WTC11 (cell line): ENCODE measurements around the gene OR6J1. TPM values are rescaled to one million over a fixed set of nuclear protein-coding genes. Genes with fewer than 3 reads are reported as not detected.

ENCODE experiments used
- ATAC-seq: fragments of 200-7000 bp; cut with Tn5 transposase; 2 replicates; pipeline ENCODE4 v1.10.0; 2021; ENCODE audit warnings: mild to moderate bottlenecking, moderate library complexity
- CTCF ChIA-PET: fragments of 300-600 bp; sonication (Branson Sonifier 250); formaldehyde crosslinking; loops from one replicate; lab custom pipeline; 2021; ENCODE audit warnings: antibody characterized with exemption; lab: Charles Lee
- POLR2A ChIA-PET: fragments of 350-600 bp; sonication (Branson Sonifier 250); formaldehyde crosslinking; loops from one replicate; lab custom pipeline; 2021; ENCODE audit warnings: antibody characterized with exemption; lab: Charles Lee
- DNase-seq: peaks from one replicate; pipeline ENCODE4 v3.0.0; 2021; ENCODE audit warnings: low spot score
- H3K27ac Mint-ChIP-seq: 2 replicates; pipeline ENCODE4 v1.8.0; 2021; ENCODE audit warnings: mixed read lengths
- H3K27me3 Mint-ChIP-seq: 2 replicates; pipeline ENCODE4 v1.8.0; 2021; ENCODE audit warnings: low read depth, mild to moderate bottlenecking, moderate library complexity, mixed read lengths
- H3K36me3 Mint-ChIP-seq: 2 replicates; pipeline ENCODE4 v1.8.0; 2021; ENCODE audit warnings: mixed read lengths
- H3K4me1 Mint-ChIP-seq: 2 replicates; pipeline ENCODE4 v1.8.0; 2022; ENCODE audit warnings: mixed read lengths
- H3K4me3 Mint-ChIP-seq: 2 replicates; pipeline ENCODE4 v1.8.0; 2021; ENCODE audit warnings: mild to moderate bottlenecking, moderate library complexity, mixed read lengths
- H3K9me3 Mint-ChIP-seq: 2 replicates; pipeline ENCODE4 v1.8.0; 2021; ENCODE audit warnings: mixed read lengths
- EMX1 ChIP-seq: fragments of 250-450 bp; sonication (Bioruptor Pico); IDR thresholded peaks from 2 replicates; pipeline ENCODE4 v1.8.0; 2021; ENCODE audit warnings: mild to moderate bottlenecking
- FOXK1 ChIP-seq: sonication (generic); formaldehyde crosslinking; IDR thresholded peaks from 2 replicates; pipeline ENCODE4 v1.8.0; 2022; ENCODE audit warnings: mild to moderate bottlenecking, moderate library complexity, missing genetic modification reagents
- GABPB1 ChIP-seq: sonication (generic); formaldehyde crosslinking; IDR thresholded peaks from 2 replicates; pipeline ENCODE4 v1.8.1; 2023; ENCODE audit warnings: mild to moderate bottlenecking, missing genetic modification reagents
- GRHL2 ChIP-seq: fragments of 250-450 bp; sonication (Bioruptor Pico); IDR thresholded peaks from 2 replicates; pipeline ENCODE4 v1.8.0; 2022; ENCODE audit warnings: mild to moderate bottlenecking, moderate library complexity; ENCODE audit not compliant: insufficient replicate concordance, severe bottlenecking
- GTF2I ChIP-seq: fragments of 250-450 bp; sonication (Bioruptor Pico); conservative IDR thresholded peaks from 2 replicates; pipeline ENCODE4 v1.4.0; 2021; ENCODE audit warnings: mild to moderate bottlenecking
- HMGA2 ChIP-seq: fragments of 250-450 bp; sonication (Bioruptor Pico); IDR thresholded peaks from 2 replicates; pipeline ENCODE4 v1.4.0; 2021; ENCODE audit warnings: mild to moderate bottlenecking, moderate library complexity
- JUN ChIP-seq: sonication (generic); formaldehyde crosslinking; IDR thresholded peaks from 2 replicates; pipeline ENCODE4 v1.8.0; 2023; ENCODE audit warnings: mild to moderate bottlenecking, missing genetic modification reagents
- PRRX2 ChIP-seq: fragments of 250-450 bp; sonication (Bioruptor Pico); IDR thresholded peaks from 2 replicates; pipeline ENCODE4 v1.8.0; 2021; ENCODE audit warnings: mild to moderate bottlenecking
- RELA ChIP-seq: sonication (generic); formaldehyde crosslinking; IDR thresholded peaks from 2 replicates; pipeline ENCODE4 v1.8.1; 2022; ENCODE audit warnings: missing genetic modification reagents, mild to moderate bottlenecking, borderline replicate concordance
- RORB ChIP-seq: fragments of 250-450 bp; sonication (Bioruptor Pico); IDR thresholded peaks from 2 replicates; pipeline ENCODE4 v1.9.0; 2021; ENCODE audit warnings: mild to moderate bottlenecking
- SOX15 ChIP-seq: fragments of 250-450 bp; sonication (Bioruptor Pico); IDR thresholded peaks from 2 replicates; pipeline ENCODE4 v1.9.0; 2021; ENCODE audit warnings: mild to moderate bottlenecking
- SP1 ChIP-seq: sonication (generic); formaldehyde crosslinking; conservative IDR thresholded peaks from 2 replicates; pipeline ENCODE4 v1.8.1; 2022; ENCODE audit warnings: missing genetic modification reagents
- TEAD4 ChIP-seq: sonication (generic); formaldehyde crosslinking; IDR thresholded peaks from 2 replicates; pipeline ENCODE4 v1.8.0; 2022; ENCODE audit warnings: mild to moderate bottlenecking, missing genetic modification reagents
- ZNF121 ChIP-seq: sonication (generic); formaldehyde crosslinking; IDR thresholded peaks from 2 replicates; pipeline ENCODE4 v1.8.0; 2023; ENCODE audit warnings: missing genetic modification reagents
- total RNA-seq: library from RNA; stranded (reverse); gene quantifications from 3 replicates; pipeline ENCODE4 v1.2.3, GENCODE V29; 2021
- TF ChIP-seq, protein P1 (sequence below): sonication (generic); formaldehyde crosslinking; IDR thresholded peaks from 2 replicates; pipeline ENCODE4 v1.8.1; 2023; ENCODE audit warnings: mild to moderate bottlenecking, missing genetic modification reagents
- TF ChIP-seq, protein P2 (sequence below): fragments of 250-450 bp; sonication (Bioruptor Pico); IDR thresholded peaks from 2 replicates; pipeline ENCODE4 v1.8.0; 2021; ENCODE audit warnings: mild to moderate bottlenecking
- TF ChIP-seq, protein P3 (sequence below): sonication (generic); formaldehyde crosslinking; IDR thresholded peaks from 2 replicates; pipeline ENCODE4 v1.8.0; 2022; ENCODE audit warnings: mild to moderate bottlenecking, missing genetic modification reagents
- TF ChIP-seq, protein P4 (sequence below): fragments of 200-600 bp; IDR thresholded peaks from 2 replicates; pipeline ENCODE4 v1.8.0; 2022; ENCODE audit warnings: antibody characterized with exemption
- TF ChIP-seq, protein P5 (sequence below): sonication (generic); formaldehyde crosslinking; IDR thresholded peaks from 2 replicates; pipeline ENCODE4 v1.8.1; 2023; ENCODE audit warnings: mild to moderate bottlenecking, missing genetic modification reagents, moderate library complexity
- TF ChIP-seq, protein P6 (sequence below): fragments of 250-450 bp; sonication (Bioruptor Pico); IDR thresholded peaks from 2 replicates; pipeline ENCODE4 v1.9.0; 2021; ENCODE audit warnings: mild to moderate bottlenecking
- TF ChIP-seq, protein P7 (sequence below): sonication (generic); formaldehyde crosslinking; IDR thresholded peaks from 2 replicates; pipeline ENCODE4 v1.8.1; 2023; ENCODE audit warnings: mild to moderate bottlenecking, missing genetic modification reagents, borderline replicate concordance
- TF ChIP-seq, protein P8 (sequence below): sonication (generic); formaldehyde crosslinking; IDR thresholded peaks from 2 replicates; pipeline ENCODE4 v1.8.1; 2022; ENCODE audit warnings: mild to moderate bottlenecking, moderate library complexity, missing genetic modification reagents

Gene OR6J1
- total RNA-seq, 1 experiment from 2014 or later: not detected

DNA sequence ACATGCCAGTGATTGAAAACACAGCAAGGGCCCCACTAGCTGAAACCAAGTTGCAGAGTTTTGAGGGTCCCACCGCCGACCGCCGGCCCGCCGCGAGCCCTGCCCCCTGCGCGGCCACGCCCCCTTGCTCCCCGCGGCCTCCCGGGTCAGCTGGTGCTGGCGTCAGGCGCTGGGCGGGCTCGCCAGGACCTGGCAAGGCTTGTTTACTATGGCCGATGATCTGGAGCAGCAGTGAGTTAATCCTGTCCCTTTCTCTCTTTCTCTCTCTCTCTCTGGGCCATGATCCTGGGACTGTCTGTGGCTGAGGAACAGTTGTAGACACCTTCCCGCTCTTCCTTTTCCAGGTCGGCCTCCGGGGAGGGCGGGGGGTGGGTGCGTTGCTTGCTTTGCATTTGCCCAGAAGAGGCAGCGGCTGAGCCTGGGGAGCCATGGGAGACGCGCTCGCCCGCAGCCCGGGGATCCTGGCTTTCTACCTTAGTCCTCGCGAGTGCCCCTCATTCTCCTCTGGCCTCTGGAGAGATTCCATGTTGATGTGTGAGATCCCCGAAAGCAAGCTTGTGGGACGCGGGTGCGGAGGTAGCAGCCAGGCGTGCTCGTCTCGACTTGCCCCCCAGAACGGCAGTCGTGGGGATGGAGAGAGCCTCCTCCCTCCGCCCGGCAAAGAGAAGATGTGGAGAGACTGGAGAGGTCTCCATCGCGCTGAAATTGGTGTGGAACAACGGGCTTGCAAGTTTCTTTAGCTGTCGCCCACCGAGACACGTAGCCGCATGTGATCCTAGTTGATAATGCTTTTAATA, 45.9 kb downstream of the OR6J1 start, which contains the start of gene ABHD4 (continued):
- TF ChIP-seq GRHL2 (CRISPR knock-in tag) (no peak), FOXK1 (CRISPR knock-in tag) (peak; percentile 96), TEAD4 (peak; percentile 49; the same call in 1 of the 2 replicates), SP1 (CRISPR knock-in tag) (peak; percentile 97)
- TF ChIP-seq, protein P1, sequence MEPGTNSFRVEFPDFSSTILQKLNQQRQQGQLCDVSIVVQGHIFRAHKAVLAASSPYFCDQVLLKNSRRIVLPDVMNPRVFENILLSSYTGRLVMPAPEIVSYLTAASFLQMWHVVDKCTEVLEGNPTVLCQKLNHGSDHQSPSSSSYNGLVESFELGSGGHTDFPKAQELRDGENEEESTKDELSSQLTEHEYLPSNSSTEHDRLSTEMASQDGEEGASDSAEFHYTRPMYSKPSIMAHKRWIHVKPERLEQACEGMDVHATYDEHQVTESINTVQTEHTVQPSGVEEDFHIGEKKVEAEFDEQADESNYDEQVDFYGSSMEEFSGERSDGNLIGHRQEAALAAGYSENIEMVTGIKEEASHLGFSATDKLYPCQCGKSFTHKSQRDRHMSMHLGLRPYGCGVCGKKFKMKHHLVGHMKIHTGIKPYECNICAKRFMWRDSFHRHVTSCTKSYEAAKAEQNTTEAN (CRISPR knock-in tag): no peak
- TF ChIP-seq, protein P2, sequence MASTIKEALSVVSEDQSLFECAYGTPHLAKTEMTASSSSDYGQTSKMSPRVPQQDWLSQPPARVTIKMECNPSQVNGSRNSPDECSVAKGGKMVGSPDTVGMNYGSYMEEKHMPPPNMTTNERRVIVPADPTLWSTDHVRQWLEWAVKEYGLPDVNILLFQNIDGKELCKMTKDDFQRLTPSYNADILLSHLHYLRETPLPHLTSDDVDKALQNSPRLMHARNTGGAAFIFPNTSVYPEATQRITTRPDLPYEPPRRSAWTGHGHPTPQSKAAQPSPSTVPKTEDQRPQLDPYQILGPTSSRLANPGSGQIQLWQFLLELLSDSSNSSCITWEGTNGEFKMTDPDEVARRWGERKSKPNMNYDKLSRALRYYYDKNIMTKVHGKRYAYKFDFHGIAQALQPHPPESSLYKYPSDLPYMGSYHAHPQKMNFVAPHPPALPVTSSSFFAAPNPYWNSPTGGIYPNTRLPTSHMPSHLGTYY (CRISPR knock-in tag): no peak
- TF ChIP-seq, protein P3, sequence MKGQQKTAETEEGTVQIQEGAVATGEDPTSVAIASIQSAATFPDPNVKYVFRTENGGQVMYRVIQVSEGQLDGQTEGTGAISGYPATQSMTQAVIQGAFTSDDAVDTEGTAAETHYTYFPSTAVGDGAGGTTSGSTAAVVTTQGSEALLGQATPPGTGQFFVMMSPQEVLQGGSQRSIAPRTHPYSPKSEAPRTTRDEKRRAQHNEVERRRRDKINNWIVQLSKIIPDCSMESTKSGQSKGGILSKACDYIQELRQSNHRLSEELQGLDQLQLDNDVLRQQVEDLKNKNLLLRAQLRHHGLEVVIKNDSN (CRISPR knock-in tag): peak; percentile 79; the same call in 1 of the 2 replicates
- TF ChIP-seq, protein P4, sequence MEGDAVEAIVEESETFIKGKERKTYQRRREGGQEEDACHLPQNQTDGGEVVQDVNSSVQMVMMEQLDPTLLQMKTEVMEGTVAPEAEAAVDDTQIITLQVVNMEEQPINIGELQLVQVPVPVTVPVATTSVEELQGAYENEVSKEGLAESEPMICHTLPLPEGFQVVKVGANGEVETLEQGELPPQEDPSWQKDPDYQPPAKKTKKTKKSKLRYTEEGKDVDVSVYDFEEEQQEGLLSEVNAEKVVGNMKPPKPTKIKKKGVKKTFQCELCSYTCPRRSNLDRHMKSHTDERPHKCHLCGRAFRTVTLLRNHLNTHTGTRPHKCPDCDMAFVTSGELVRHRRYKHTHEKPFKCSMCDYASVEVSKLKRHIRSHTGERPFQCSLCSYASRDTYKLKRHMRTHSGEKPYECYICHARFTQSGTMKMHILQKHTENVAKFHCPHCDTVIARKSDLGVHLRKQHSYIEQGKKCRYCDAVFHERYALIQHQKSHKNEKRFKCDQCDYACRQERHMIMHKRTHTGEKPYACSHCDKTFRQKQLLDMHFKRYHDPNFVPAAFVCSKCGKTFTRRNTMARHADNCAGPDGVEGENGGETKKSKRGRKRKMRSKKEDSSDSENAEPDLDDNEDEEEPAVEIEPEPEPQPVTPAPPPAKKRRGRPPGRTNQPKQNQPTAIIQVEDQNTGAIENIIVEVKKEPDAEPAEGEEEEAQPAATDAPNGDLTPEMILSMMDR: no peak
- TF ChIP-seq, protein P5, sequence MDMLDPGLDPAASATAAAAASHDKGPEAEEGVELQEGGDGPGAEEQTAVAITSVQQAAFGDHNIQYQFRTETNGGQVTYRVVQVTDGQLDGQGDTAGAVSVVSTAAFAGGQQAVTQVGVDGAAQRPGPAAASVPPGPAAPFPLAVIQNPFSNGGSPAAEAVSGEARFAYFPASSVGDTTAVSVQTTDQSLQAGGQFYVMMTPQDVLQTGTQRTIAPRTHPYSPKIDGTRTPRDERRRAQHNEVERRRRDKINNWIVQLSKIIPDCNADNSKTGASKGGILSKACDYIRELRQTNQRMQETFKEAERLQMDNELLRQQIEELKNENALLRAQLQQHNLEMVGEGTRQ (CRISPR knock-in tag): peak; percentile 88

DNA sequence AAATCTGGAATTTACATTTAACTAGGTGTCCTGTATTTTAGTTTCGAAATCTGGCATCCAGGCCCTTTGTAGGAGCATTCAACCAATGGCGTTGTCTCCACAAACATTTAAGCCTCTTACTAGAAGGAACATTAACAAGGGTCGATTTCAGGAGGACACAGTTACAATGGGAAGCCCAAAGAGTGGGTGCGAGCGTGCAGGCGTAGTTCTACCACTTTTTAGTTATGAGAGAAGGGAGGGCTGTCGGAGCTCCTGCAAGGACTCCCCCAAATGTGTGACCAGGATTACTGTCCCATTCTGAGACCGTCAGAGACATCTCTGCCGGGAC, 46.4 kb downstream of the OR6J1 start:
- H3K4me3 Mint-ChIP-seq: peak overlapping the region; percentile 99
- no peaks in the 10 kb centered on the region for H3K9me3 Mint-ChIP-seq
- ChIA-PET POLR2A (interaction anchor here (0.6 to 2.7 kb wide), 5 partner anchors 8 to 949 kb away, joined by 3 to 28 read pairs (median 5); partner anchors contain the start of genes DAD1 and HAUS4), CTCF (interaction anchor here (0.6 to 10.2 kb wide), 9 partner anchors 8 to 221 kb away, joined by 3 to 117 read pairs (median 7); partner anchors contain the start of genes DAD1, OR6J1 and OXA1L)
- H3K27me3 Mint-ChIP-seq: no peaks in the 10 kb centered on the region
- ATAC-seq (peak; percentile 13), DNase-seq (no peak)
- H3K36me3 Mint-ChIP-seq: peaks cover 12% of the 10 kb centered on the region
- H3K4me1 Mint-ChIP-seq: peaks cover 34% of the 10 kb centered on the region
- H3K27ac Mint-ChIP-seq: peak overlapping the region; percentile 97
- TF ChIP-seq SOX15 (CRISPR knock-in tag) (no peak), ZNF121 (no peak), JUN (no peak), RORB (CRISPR knock-in tag) (no peak), TEAD4 (no peak), GRHL2 (CRISPR knock-in tag) (no peak), PRRX2 (CRISPR knock-in tag) (no peak), EMX1 (CRISPR knock-in tag) (no peak), HMGA2 (no peak), RELA (CRISPR knock-in tag) (no peak), GABPB1 (no peak), GTF2I (CRISPR knock-in tag) (no peak)
- TF ChIP-seq, protein P6, sequence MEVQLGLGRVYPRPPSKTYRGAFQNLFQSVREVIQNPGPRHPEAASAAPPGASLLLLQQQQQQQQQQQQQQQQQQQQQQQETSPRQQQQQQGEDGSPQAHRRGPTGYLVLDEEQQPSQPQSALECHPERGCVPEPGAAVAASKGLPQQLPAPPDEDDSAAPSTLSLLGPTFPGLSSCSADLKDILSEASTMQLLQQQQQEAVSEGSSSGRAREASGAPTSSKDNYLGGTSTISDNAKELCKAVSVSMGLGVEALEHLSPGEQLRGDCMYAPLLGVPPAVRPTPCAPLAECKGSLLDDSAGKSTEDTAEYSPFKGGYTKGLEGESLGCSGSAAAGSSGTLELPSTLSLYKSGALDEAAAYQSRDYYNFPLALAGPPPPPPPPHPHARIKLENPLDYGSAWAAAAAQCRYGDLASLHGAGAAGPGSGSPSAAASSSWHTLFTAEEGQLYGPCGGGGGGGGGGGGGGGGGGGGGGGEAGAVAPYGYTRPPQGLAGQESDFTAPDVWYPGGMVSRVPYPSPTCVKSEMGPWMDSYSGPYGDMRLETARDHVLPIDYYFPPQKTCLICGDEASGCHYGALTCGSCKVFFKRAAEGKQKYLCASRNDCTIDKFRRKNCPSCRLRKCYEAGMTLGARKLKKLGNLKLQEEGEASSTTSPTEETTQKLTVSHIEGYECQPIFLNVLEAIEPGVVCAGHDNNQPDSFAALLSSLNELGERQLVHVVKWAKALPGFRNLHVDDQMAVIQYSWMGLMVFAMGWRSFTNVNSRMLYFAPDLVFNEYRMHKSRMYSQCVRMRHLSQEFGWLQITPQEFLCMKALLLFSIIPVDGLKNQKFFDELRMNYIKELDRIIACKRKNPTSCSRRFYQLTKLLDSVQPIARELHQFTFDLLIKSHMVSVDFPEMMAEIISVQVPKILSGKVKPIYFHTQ (CRISPR knock-in tag): no peak
- TF ChIP-seq, protein P7, sequence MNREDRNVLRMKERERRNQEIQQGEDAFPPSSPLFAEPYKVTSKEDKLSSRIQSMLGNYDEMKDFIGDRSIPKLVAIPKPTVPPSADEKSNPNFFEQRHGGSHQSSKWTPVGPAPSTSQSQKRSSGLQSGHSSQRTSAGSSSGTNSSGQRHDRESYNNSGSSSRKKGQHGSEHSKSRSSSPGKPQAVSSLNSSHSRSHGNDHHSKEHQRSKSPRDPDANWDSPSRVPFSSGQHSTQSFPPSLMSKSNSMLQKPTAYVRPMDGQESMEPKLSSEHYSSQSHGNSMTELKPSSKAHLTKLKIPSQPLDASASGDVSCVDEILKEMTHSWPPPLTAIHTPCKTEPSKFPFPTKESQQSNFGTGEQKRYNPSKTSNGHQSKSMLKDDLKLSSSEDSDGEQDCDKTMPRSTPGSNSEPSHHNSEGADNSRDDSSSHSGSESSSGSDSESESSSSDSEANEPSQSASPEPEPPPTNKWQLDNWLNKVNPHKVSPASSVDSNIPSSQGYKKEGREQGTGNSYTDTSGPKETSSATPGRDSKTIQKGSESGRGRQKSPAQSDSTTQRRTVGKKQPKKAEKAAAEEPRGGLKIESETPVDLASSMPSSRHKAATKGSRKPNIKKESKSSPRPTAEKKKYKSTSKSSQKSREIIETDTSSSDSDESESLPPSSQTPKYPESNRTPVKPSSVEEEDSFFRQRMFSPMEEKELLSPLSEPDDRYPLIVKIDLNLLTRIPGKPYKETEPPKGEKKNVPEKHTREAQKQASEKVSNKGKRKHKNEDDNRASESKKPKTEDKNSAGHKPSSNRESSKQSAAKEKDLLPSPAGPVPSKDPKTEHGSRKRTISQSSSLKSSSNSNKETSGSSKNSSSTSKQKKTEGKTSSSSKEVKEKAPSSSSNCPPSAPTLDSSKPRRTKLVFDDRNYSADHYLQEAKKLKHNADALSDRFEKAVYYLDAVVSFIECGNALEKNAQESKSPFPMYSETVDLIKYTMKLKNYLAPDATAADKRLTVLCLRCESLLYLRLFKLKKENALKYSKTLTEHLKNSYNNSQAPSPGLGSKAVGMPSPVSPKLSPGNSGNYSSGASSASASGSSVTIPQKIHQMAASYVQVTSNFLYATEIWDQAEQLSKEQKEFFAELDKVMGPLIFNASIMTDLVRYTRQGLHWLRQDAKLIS (CRISPR knock-in tag): no peak
- TF ChIP-seq, protein P8, sequence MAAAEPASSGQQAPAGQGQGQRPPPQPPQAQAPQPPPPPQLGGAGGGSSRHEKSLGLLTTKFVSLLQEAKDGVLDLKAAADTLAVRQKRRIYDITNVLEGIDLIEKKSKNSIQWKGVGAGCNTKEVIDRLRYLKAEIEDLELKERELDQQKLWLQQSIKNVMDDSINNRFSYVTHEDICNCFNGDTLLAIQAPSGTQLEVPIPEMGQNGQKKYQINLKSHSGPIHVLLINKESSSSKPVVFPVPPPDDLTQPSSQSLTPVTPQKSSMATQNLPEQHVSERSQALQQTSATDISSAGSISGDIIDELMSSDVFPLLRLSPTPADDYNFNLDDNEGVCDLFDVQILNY (CRISPR knock-in tag): no peak
